HG02981 (cell line): Measurements from ENCODE around the gene PTPN7.
"Not testable (repeated sequence)": the region's sequence is repeated elsewhere in the genome, so short reads cannot be mapped to it uniquely, and the experiment has no call there.

Experiments
- ATAC-seq: cut with Tn5 transposase; IDR thresholded peaks from one replicate; pipeline ENCODE4 v1.9.1; 2021; ENCODE audit warnings: mild to moderate bottlenecking, moderate library complexity; ENCODE audit not compliant: unreplicated experiment

PTPN7 gene

GRCh38 chr1:202160377-202160940, at the start of gene PTPN7:
TSS of gene PTPN7 (minus strand) at chr1:202160602. CDS start at chr1:202159402, 1,200 bp downstream.
- peak; percentile 40 for ATAC-seq

- no peak for ATAC-seq
Measured at GRCh38 chr1:202208351-202208857, 48.0 kb upstream of the PTPN7 start.

DNA sequence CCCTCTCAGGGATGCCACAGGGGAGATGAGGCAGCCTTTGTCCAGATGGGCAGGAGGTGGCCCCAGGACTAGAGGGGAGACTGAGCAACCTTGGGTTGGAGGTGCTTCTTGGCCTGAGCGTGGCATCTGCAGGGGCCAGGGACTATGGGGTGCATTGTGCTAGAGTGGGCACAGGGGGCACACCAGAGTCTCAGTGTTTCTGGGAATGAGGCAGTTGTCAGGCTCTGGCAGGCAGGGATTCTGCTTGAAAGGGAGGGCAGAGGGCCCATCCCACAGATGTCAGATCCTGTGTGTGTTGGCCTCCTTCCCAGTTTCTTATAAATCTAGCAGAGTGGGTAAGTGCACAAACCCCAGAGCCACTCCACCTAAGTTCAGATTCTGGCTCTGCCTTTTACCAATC, 46.9 kb upstream of the PTPN7 start:
- no peak for ATAC-seq

DNA sequence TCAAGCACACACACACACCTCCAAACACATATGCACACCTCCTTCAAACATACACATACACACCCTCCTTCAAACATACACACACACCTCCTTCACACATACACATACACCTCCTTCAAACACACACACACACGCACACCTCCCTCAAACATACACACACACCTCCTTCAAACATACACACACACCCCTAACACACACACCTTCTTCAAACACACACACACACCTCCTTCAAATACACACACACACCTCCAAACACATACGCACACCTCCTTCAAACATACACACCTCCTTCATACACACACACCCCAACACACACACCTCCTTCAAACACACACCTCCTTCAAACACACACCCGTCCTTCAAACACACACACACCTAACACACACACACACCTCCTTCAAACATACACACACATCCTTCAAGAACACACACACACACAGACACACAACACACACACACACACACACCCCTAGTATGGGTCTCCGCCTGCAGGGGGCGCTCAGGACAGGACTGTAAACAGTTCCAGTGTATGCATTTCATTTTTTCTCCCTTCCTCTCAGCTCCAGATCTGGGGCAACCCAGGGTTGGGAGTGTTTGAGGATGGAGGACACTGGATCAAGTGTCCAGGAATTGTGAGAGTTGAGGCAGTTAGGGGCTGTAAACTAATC, 45.3 kb upstream of the PTPN7 start:
- ATAC-seq, result no peak

DNA sequence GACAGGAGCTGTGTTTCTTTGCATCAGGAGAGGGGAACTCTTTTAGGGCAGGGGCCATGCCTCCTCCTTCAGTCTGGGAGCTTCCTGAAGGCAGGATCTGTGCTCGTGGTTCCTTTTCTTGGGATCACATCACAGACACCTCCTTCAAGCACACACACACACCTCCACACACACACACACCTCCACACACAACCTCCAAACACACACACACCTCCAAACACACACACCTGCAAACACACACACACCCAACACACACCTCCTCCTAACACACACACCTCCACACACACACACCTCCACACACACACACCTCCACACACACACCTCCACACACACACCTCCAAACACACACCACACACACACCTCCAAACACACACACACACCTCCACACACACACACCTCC, 43.7 kb upstream of the PTPN7 start:
- no peak for ATAC-seq

DNA sequence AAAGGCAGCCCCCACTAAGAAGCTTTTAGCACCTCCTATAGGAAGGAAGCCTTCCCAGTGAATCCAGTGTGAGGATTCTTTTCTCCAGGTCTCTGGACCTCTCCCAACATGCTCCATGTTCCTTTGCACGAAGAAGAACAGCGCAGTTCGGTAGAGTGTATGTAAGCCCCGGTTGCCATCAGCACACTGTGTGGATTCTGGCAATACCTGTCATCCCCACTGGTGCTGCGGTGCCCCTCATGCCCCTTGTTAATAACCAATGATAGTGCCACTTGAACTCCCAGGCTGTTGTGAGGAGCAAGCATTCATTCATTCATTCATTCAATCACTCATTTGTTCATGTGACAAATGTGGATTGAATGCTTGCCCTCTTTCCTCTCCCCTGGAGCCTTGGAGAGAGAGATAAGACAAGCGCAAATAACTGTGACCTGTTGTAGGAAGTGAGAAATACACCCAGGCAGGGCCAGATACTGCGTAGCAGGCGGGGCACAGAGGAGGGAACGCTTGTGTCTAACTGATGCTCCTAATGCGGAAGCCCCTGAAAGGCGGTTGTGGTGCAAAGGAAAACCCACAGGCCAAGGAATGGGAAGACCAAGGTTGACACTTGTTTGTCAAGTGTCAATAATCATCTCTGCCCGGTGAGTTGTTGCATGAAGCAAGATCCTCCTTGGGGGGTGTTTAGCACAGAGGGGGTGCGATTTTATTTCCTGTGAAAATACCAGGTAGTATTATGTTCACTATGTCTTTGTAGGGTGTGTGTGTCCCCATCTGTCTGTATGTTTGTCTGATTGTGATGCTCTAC, 43.0 kb upstream of the PTPN7 start:
- no peak for ATAC-seq

GRCh38 chr1:202202500-202203168, 42.2 kb upstream of the PTPN7 start:
- ATAC-seq, result no peak

GRCh38 chr1:202201971-202202370, 41.6 kb upstream of the PTPN7 start:
- no peak for ATAC-seq

DNA sequence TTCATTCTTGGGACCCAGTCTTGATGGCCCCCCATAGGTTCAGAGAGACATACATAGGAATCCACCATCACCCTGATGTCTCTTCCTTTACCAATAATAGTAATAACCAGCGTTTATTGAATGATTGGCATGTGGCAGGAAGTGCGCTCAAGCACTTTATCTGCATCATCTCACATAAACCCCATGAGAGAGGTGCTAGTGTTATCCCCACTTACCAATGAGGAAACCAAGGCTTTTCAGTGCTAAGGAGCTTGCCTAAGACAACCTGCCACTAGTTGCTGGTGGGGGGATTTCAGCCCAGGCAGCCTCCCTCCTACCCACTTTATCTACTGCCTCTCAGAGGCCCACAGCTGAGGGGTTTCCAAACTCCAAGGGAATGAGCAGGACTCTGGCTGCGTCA, 40.9 kb upstream of the PTPN7 start:
- ATAC-seq, result no peak

DNA sequence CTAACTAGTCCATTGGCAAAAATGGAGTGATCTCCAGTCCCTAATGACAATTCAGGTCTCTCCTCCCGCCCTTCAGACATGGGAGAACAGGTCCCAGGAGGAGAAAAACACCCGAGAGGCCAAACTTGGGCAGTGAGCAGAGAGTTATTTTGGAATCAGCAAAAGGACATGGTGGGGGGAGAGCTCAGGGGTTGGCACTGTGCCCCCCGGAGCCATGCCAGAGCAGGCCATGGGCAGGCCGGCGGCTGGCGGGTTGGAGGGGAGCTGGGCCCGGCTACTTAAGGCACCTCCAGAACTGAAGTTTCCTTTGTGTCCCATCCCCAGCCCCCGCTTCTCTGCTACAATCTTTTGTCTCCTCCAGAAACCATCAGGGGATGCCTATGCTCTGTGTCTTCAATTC, 40.3 kb upstream of the PTPN7 start:
- ATAC-seq, result no peak

GRCh38 chr1:202200112-202200548, 39.7 kb upstream of the PTPN7 start:
- no peak for ATAC-seq

DNA sequence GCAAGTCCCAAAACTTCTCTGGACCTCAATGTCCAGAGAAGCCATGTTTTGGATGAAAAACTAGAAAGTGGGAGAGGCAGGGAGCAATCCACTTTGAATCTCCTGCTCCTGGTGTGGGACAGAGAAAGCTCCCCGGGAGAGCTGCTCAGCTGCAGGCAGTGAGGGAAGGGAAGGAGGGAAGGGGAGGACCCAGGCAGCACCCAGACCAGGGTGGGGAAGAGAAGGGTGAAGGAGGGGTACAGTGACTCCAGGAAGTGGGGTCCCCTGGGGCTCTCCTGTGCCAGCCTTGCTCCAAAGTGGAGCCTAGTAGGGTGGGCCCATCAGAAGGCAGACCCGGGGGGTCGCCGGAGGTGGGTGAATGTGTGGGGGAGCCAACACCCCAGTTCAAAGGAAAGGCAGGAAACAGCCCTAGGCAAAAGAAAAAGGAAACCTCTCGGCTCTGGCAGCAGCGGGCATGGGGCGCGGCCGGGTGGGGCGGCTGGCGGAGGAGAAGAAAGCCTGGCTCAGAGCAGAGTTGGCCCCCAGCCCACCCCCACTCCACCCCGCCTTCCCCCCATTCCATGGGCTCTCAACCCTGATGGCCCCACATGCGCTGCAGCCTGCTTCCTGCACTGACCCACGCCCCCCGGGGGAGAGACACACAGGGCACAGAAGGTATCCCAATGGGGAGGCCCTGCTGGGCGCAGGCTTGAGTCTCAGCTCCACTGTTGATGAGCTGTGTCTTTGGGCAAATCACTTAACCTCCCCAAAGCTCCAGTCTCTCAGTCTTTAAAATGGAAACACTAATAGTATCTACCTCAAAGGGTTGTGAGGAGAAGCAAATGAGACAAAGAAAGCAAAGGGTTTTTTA, 38.9 kb upstream of the PTPN7 start:
- ATAC-seq, result no peak

- ATAC-seq, result no peak
Measured at GRCh38 chr1:202198366-202198724, 37.9 kb upstream of the PTPN7 start.

DNA sequence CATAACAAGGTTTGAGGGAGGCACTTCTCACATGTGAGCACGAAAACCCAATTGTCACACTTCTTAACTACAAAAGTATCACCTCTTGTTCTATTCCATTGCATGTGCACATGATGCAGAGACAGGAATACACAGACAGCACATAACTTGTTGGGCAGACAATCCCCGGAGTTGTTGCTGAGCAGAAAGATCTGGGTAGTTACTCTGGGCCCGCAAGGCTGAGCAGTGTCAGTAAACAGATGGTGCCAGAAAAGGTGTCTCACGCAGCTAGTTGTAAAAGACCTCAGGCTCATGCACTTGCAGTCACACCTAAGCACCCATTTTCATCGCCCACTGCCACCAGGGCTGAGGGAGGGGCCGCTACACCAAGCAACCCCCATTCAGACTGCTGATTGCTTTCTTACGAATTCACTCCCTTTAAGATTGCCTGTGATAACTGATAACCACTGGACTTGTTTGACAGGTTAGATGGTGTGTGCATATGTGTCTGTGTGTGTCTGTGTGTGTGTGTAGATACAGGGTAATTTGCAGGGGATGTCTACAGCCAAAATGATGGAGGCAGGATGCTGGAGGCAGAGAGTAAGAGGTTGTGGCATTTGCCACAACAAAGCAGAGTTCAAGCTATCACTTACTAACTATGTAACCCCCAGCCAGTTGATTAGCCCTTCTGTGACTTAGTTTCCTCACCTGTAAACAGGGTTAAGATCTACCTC, 37.4 kb upstream of the PTPN7 start:
- no peak for ATAC-seq

DNA sequence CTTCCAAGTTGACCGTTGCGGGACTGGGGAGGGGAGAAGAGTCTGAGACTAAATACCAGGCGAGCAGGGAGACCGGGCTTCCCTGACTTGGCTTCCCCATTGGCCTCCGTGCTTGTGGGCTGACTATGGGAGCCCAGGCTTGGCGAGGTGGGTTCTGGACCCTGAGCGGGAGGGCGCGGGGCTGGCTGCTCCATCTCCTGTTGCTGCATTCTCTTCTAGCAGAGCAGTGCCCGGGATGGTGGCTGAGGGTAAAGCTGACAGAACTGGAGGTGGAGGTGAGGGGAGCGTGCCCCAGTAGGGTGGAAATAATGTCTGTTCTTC, 33.9 kb upstream of the PTPN7 start:
- ATAC-seq, result no peak

GRCh38 chr1:202193614-202194327, 33.4 kb upstream of the PTPN7 start, which contains the start of gene LGR6:
TSS of gene LGR6 (plus strand) at chr1:202193799. CDS start at chr1:202193990, 191 bp downstream.
- ATAC-seq, result no peak

DNA sequence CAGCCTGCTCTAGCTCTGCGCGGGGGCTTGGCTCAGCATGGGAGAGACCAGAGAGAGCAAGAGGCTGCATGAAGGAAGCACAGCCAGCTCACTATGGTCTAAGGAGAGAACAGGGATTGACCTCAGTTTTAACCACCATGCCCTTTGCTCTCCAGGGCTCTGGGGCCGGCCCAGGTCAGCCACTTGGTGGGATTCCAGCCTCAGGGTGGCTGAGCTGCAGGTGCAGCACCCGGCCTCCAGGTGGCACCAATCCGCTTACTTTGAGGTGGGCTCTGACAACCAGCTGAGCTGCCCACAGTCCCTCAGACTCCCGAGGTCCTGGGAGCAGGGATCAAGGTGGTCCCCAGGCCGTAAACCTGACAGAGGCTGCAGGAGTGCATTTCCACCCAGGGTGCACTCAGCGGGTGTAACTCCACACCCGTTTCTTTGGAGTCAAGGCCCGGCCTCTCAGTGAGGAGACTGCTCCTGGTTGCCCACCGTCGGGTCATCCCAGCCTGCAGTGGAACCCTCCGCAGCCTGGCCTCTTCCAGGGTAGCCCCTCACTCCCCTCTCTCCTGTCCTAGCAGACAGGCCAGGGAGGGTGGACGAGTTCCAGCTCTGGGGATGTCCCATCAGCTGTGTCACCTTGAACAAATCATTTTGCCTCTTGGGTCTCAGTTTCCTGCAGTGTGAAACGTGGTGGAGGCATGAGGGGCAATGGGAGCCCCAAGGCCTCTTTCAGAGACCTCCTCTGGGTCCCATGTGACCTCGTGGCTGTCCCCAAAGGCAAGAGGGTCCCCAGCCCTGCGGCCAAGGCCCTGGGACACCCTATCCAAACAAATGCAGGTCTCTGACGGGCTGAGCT, 32.6 kb upstream of the PTPN7 start:
- no peak for ATAC-seq

DNA sequence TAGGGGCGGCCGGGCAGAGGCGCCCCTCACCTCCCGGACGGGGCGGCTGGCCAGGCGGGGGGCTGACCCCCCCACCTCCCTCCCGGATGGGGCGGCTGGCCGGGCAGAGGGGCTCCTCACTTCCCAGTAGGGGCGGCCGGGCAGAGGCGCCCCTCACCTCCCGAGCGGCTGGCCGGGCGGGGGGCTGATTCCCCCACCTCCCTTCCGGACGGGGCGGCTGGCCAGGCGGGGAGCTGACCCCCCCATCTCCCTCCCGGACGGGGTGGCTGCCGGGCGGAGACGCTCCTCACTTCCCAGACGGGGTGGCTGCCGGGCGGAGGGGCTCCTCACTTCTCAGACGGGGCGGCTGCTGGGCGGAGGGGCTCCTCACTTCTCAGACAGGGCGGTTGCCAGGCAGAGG, 31.0 kb upstream of the PTPN7 start:
- ATAC-seq, result not testable (repeated sequence)
